ENCODE data around the gene LRGUK. TPM values are rescaled to one million over a fixed set of nuclear protein-coding genes. Genes with fewer than 3 reads are reported as not detected.

The LRGUK gene
- total and polyA plus RNA-seq, 10 donors: 0.26 to 1.8 (median 1.2) TPM; not detected in 1

DNA sequence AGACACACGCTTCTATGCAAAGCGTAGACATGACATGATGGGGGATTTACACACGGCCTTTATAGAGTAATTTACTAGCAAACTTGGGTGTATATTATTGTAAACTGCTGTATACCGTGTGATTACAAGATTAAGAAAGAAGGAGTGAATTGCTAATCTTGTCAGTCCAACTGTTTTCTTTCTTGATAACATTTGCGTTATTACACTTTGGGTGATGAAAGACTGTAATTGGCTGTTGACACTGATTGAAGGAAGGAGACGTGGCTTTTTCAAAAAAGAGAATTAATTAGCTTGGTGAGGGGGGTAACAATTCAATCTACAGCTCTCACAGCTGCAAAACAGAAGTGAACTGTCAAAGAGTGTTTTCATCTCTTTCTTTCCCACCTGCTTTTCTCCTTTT lies 156.9 kb downstream of the LRGUK start:
- H3K9me3 ChIP-seq: no peaks in the 10 kb centered on the region
- intact Hi-C loops (cut with DNase I; ENCODE audit: low total_unique reads): no loop called here
- H3K36me3 ChIP-seq: no peaks in the 10 kb centered on the region
- DNase-seq: no peak
- no peak overlapping the region for H3K27ac ChIP-seq
- H3K4me1 ChIP-seq: no peaks in the 10 kb centered on the region
- 74 to 80% (median 77%) methylated on average over 6 of the region's 6 CpGs for WGBS, 5 donors
- H3K4me3 ChIP-seq: no peak overlapping the region
- peaks cover 0 to 18% (median 0%) of the 10 kb centered on the region in 7 donors for H3K27me3 ChIP-seq (replicated peaks in 1 of 7)
- TF ChIP-seq, protein P1, sequence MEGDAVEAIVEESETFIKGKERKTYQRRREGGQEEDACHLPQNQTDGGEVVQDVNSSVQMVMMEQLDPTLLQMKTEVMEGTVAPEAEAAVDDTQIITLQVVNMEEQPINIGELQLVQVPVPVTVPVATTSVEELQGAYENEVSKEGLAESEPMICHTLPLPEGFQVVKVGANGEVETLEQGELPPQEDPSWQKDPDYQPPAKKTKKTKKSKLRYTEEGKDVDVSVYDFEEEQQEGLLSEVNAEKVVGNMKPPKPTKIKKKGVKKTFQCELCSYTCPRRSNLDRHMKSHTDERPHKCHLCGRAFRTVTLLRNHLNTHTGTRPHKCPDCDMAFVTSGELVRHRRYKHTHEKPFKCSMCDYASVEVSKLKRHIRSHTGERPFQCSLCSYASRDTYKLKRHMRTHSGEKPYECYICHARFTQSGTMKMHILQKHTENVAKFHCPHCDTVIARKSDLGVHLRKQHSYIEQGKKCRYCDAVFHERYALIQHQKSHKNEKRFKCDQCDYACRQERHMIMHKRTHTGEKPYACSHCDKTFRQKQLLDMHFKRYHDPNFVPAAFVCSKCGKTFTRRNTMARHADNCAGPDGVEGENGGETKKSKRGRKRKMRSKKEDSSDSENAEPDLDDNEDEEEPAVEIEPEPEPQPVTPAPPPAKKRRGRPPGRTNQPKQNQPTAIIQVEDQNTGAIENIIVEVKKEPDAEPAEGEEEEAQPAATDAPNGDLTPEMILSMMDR (IDR thresholded peaks at IDR 0.05 in 8 of 11, conservative IDR thresholded peaks at IDR 0.05 in 3 of 11): no peak
- no peak for TF ChIP-seq POLR2A (IDR thresholded peaks at IDR 0.05)
- no peak for TF ChIP-seq POLR2AphosphoS5 (IDR thresholded peaks at IDR 0.05)

DNA sequence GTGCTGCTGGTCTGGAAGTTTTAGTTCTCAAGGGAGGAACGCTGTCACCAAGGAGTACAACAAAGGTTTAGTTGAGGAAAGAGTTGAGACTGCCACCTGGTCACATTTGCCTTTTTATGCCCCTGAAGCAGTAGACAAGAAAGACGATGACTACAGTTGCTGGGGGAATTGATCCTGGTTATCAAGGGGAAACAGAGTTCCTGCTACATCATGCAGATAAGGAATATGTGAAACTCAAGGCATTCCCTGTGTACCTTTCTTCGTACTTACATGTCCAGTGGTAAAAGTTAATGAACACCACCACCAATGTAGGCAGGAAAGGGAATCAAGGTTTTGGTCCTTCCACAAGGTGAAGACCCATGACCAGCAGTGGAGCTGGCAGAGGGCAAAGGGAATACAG lies 157.8 kb downstream of the LRGUK start:
- H3K27me3 ChIP-seq (replicated peaks in 1 of 7): peaks cover 0 to 18% (median 0%) of the 10 kb centered on the region in 7 donors
- intact Hi-C loops (cut with DNase I; ENCODE audit: low total_unique reads): no loop called here
- TF ChIP-seq POLR2AphosphoS5 (IDR thresholded peaks at IDR 0.05) (no peak), POLR2A (IDR thresholded peaks at IDR 0.05) (no peak)
- TF ChIP-seq, protein P1 (IDR thresholded peaks at IDR 0.05 in 8 of 11, conservative IDR thresholded peaks at IDR 0.05 in 3 of 11): no peak
- H3K4me1 ChIP-seq: no peaks in the 10 kb centered on the region
- no peak overlapping the region for H3K27ac ChIP-seq
- H3K36me3 ChIP-seq: no peaks in the 10 kb centered on the region
- DNase-seq: no peak
- H3K4me3 ChIP-seq: no peak overlapping the region
- WGBS, 5 donors: 60 to 71% (median 64%) methylated on average over 3 of the region's 3 CpGs
- H3K9me3 ChIP-seq: no peaks in the 10 kb centered on the region

DNA sequence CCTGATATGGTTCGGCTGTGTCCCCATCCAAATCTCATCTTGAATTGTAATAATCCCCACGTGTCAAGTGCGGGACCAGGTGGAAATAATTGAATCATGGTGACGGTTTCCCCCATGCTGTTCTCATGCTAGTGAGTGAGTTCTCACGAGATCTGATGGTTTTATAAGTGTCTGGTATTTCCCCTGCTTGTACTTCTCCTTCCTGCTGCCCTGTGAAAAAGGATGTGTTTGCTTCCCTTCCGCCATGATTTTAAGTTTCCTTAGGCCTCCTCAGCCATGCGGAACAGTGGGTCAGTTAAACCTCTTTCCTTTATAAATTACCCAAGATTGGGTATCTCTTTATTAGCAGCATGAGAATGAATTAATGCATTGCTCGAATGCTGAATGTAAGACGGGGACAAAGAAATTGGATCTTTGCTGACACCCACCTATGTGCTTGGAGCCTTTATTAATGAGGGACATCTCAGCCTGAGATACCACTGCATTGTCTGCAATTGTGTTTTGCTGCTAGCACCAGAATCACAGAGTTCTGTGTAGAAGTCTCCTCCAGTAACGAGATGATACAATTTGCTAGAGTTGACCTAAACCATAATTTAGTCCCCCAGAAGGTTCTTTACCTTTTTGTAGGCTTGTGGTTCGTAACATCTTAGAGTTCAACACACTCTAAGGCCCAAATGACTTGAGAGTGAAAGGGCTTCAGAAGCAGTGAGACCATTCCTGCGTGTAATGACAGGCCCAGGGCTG lies 160.9 kb downstream of the LRGUK start:
- Histone ChIP-seq H3K4me3 (no peak overlapping the region), H3K27me3 (replicated peaks in 1 of 7) (peaks cover 0 to 4% (median 0%) of the 10 kb centered on the region in 7 donors), H3K36me3 (peaks cover 0 to 6% (median under 1%) of the 10 kb centered on the region in 6 donors), H3K9me3 (no peaks in the 10 kb centered on the region), H3K4me1 (peaks cover 0 to 8% (median 2%) of the 10 kb centered on the region in 6 donors), H3K27ac (no peak overlapping the region)
- intact Hi-C loops (cut with DNase I; ENCODE audit: low total_unique reads): no loop called here
- DNase-seq: no peak
- TF ChIP-seq POLR2AphosphoS5 (IDR thresholded peaks at IDR 0.05): no peak
- TF ChIP-seq POLR2A (IDR thresholded peaks at IDR 0.05): no peak
- TF ChIP-seq, protein P1 (IDR thresholded peaks at IDR 0.05 in 8 of 11, conservative IDR thresholded peaks at IDR 0.05 in 3 of 11): no peak
- 73 to 75% (median 75%) methylated on average over 12 of the region's 12 CpGs for WGBS, 5 donors

DNA sequence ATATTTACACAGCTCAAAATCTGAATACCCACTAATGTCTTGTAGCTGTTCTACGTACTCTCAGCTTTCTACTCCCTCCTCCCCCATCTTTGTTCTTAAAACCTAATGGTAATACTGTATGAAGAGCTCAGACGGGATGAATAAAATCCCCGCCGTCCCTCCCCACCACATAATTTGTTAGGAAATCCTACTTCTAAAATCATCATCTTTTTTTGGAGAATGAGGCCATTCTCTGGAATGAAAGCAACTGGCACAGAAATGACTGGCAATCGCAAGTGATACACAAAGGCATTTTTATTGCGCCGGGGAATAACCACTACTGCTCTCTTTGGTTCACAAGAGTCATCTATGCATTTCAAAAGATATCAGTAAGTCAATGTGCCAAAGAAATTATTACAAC lies 162.3 kb downstream of the LRGUK start:
- Histone ChIP-seq H3K36me3 (peaks cover 1 to 20% (median 10%) of the 10 kb centered on the region in 6 donors), H3K27me3 (replicated peaks in 1 of 7) (no peaks in the 10 kb centered on the region), H3K27ac (no peak overlapping the region), H3K9me3 (no peaks in the 10 kb centered on the region), H3K4me1 (peaks cover 0 to 13% (median 5%) of the 10 kb centered on the region in 6 donors), H3K4me3 (no peak overlapping the region)
- no peak for DNase-seq
- TF ChIP-seq, protein P1 (IDR thresholded peaks at IDR 0.05 in 8 of 11, conservative IDR thresholded peaks at IDR 0.05 in 3 of 11): no peak
- no peak for TF ChIP-seq POLR2AphosphoS5 (IDR thresholded peaks at IDR 0.05)
- no peak for TF ChIP-seq POLR2A (IDR thresholded peaks at IDR 0.05)
- intact Hi-C loops (cut with DNase I; ENCODE audit: low total_unique reads): no loop called here
- 86 to 94% (median 88%) methylated on average over 7 of the region's 7 CpGs for WGBS, 5 donors

Data from spleen (tissue), 11 donors.